GM18867 (cell line): Measurements from ENCODE around the gene STXBP1.
"Not testable (repeated sequence)": the region's sequence is repeated elsewhere in the genome, so short reads cannot be mapped to it uniquely, and the experiment has no call there.

ENCODE experiments used
- ATAC-seq: cut with Tn5 transposase; IDR thresholded peaks from one replicate; pipeline ENCODE4 v1.9.1; 2021; ENCODE audit warnings: mild to moderate bottlenecking, moderate library complexity; ENCODE audit not compliant: unreplicated experiment

Gene STXBP1

DNA sequence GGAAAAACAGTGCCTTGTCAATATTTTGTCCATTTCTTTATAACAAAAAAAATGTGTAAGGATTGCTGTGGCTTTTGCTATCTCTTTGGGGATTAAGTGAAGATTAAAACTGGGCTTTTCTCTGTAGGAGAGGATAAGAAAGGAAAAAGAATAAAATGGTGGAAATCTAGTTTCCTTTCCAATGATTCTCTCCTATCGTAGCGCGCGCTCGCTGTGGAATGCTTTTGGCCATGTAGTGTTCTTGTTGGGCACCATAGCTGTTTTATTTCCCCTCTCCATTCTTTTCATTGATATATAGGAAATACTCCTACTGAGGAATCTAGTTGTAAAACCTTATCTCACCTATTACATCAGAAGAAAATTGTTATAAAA lies 1.5 kb downstream of the STXBP1 start:
- no peak for ATAC-seq

GRCh38 chr9:127614961-127615360 lies 2.9 kb downstream of the STXBP1 start:
- no peak for ATAC-seq

DNA sequence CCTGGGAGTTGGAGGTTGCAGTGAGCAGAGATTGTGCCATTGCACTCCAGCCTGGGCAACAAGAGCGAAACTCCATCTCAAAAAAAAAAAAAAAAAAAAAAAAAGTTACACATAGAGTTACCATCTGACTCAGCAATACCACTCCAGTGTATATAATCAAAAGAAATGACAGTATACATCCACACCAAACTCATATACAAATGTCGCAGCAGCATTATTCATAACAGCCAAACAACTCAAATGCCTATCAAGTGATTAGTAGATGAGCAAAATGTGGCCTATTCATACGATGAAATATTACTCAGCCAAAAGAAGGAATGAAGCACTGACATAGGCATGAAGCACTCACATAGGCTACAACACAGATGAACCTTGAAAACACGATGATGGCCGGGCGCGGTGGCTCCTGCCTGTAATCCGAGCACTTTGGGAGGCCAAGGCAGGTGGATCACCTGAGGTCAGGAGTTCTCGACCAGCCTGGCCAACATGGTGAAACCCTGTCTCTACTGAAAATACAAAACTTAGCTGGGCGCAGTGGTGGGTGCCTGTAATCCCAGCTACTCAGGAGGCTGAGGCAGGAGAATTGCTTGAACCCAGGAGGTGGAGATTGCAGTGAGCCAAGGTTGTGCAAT lies 9.4 kb downstream of the STXBP1 start:
- not testable (repeated sequence) for ATAC-seq

- no peak for ATAC-seq
These were observed 14.8 kb downstream of the STXBP1 start for GRCh38 chr9:127626752-127627493.

- ATAC-seq = no peak
These were observed 15.4 kb downstream of the STXBP1 start for GRCh38 chr9:127627494-127627855.

- no peak for ATAC-seq
These were observed 16.8 kb downstream of the STXBP1 start for GRCh38 chr9:127628758-127629467.

DNA sequence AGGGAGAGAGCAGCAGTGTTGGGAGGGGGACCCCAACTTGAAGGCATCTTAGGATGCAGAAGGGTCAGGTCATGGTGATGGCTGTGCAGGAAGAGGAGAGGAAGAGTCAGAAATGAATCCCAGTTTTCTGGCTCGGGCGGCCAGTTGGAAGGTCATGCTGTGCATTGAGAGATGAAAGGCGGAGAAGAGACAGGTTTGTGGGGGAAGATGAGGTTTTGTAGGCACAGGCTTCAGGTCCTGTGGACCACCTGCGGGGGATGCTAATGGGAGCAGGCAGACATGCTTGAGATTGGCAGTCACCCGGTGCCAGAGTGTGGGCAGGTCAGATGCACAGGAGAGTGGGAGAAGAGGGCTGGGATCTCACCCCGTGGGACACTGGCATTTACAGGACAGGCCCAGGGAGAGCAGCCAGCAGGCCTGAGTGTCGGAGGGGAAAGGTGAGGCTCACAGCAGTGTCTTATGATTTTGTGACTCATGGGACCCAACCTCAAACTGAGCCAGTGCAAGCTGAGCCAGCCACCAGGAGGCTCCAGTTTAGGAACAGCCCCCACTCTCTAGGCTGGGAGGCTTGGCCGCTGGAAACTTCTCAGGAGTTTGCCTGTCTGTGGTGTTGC lies 17.5 kb downstream of the STXBP1 start:
- ATAC-seq = no peak

DNA sequence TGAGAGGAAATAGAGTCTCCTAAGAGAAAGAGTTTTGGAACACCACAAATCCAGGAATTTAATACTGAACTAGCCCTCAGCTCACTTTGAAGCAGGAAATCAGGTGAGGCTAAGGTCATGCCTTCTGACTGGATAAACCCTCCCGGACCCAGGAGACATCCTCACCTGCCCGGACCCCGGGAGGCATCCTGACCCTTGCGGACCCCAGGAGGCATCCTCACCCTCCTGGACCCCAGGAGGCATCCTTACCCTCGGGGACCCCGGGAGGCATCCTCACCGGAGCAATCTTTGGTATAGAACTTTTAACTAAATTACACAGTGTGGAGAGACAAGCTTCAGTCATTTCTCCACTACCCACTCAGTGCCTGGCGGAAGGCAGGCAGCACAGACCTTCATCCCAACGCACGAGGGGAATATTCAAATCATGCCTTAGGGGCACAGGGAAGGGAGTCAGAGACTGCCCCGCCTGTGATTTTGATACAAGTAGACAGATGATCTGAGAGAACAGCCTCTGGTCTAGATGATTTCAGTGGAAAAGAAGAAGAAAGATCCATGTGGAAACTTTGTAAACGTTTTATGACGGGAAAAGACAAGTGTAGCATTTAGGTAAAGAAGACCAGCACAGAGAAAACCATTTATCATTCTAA lies 21.3 kb downstream of the STXBP1 start:
- ATAC-seq = no peak

GRCh38 chr9:127634021-127634420 lies 21.9 kb downstream of the STXBP1 start:
- ATAC-seq = no peak

GRCh38 chr9:127634698-127635097 lies 22.6 kb downstream of the STXBP1 start:
- no peak for ATAC-seq

GRCh38 chr9:127635201-127635735 lies 23.2 kb downstream of the STXBP1 start:
- ATAC-seq = no peak

DNA sequence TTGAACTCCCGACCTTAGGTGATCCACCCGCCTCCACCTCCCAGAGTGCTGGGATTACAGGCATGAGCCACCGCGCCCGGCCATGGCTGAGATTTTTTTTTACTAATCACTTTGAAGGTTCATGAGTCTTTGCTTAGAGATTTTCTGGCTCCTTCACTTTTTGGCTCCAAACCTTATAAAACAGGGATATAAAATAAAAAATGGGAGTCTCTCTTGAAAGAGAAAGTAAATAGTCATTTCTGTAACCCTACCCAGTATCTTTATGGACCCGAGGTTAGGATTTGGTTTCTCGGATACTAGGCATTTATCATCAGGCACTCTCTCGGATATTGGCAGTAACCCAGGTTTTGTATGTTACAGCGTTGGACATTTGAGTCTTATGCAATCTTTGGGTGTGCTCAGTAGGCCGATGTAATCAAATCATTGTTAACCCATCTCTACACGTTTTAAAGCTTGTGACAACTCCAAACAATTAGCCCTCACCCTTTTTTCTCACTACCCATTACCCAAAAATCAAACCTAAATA lies 25.3 kb downstream of the STXBP1 start:
- ATAC-seq = no peak

DNA sequence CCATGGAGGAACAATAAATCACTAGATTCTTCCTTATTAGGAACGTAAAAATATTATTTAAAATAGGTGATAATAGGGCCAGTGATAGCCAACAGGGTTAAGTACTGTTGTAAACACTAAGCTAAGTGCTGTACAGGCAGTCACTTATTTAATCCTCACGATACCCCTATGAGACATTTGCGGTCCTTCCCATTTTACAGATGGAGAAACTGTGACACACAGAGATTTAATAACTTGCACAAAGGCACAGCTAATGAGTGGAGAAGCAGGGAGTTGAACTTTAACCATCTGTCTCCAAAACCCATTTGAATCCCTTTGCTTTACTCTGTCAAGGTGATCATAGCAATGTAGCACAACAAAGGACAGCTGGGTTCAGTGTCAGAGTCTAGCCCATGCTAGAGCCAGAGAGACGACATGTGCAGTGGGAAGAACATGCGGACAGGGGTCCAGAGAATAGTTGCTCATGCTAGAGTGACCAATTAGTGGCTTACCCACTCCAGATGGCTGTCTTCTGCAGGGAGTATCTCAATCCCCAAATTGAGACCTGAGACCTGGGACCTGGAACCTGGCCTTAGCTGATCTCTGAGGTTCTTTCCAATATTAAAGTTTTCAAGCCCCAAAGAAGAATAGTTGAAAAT lies 28.9 kb downstream of the STXBP1 start:
- no peak for ATAC-seq

DNA sequence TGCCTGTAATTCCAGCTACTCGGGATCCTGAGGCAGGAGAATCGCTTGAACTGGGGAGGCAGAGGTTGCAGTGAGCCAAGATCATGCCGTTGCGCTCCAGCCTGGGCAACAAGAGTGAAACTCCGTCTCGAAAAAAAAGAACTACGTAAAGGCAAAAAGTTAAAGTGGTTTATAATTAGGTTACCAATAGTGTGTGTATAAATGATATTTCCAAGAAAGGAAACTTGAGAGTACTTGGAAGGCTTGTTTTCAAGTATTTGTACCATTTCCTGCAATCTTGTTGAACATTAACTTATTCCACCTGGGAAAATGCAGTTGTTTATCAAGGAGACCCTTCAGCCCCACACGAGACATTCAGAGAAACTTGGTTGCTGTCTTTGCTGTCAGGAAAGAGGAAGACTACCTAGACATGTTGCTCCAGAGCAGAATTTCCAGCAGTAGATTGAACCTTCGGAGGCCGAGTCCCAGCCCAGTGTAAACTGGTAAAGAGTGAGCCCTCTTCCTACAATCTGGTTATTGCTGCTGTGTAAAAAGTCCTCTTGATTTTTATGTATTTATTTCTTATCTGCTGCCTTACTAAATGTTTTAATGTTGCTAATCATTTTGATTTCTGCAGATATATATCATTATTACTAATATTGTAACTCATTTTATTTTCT lies 30.1 kb downstream of the STXBP1 start:
- no peak for ATAC-seq

DNA sequence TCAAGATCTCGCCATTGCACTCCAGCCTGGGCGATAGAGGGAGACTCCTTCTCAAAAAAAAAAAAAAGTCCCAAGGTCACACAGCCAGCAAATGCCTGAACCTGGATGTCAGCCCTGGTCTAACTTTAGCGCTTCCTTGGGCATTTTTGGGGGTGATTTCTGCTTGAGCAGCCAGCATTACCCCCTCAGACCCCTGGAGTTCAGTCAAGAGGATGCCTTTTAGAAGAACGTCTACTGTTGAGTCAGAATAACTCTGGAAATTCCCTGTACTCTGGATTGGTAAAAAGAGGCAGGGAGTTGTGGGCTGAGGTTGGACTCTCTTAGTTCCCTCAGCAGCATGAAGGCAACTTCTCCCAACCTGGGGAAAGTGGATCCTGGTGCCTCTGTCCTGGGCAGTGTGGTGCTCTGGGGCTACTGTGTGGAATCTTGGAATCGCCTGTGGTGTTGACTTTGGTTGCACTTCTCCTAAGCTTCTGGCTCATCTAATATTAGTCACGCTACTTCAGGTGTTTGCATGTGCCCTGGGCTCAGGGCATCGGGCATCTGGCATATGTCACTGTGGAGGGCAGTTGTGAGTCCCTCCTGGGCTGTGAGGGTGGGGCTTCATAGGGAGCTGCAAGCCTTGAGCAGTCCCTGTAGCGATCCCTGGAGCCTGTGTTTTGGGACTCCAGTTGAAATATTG lies 32.2 kb downstream of the STXBP1 start:
- no peak for ATAC-seq

DNA sequence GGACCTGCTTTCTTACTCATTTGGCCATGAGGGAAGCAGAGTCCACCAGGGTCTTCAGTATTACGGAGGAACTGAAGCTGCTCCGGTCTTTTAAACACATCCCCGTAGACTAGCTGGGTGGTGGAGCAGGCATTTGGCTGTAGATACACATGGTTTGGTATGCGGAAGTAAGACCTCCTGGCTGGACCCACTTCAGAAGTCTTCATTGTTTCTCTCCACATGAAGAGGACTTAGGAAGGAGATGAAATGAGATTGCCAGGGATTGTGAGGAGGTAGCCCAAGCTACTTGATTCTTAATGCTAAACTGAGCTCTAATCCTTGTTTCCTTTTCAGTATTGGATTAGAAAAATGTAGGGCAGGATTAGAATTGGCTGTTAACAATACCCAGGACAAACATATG lies 32.9 kb downstream of the STXBP1 start:
- ATAC-seq = no peak

DNA sequence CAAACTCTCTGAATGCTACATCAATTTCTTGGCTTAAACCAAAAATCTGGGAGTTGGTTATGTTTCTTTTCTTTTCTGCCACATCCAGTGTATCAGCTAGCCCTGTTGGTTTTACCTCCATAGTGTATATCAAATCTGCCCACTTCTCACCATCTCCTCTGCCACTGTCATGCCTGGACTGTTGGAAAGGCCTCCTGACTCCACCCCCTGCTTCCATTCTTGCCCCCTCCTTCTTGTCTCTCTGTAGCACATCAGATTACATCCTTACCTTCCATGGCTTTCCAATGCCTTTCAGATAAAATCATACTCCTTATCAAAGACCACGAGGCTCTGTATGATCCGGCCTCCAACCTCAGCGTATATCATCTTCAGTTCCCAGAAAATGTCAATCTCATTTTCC lies 35.4 kb downstream of the STXBP1 start:
- no peak for ATAC-seq

GRCh38 chr9:127650518-127650917 lies 38.4 kb downstream of the STXBP1 start:
- no peak for ATAC-seq
